Small intestine (tissue), 7 donors: ENCODE measurements around the gene GPR161. TPM values are rescaled to one million over a fixed set of nuclear protein-coding genes. Genes with fewer than 3 reads are reported as not detected.
A peak's percentile ranks its signal among the peaks of the same experiment; 100 is the strongest.
"Not testable (repeated sequence)": the region's sequence is repeated elsewhere in the genome, so short reads cannot be mapped to it uniquely, and the experiment has no call there.

Experiments used
- DNase-seq, 2 donors: peaks; one replicate each; pipeline versions ENCODE4 v3.0.0 to v3.0.0-alpha.2; 2013
- FAIRE-seq: peaks from 2 replicates; lab custom pipeline; 2012; peaks lifted over from hg19 to GRCh38; lab: Jason Lieb, UNC
- H3K27ac ChIP-seq, 3 donors: one replicate each; pipeline ENCODE4 v1.5.1; 2013; ENCODE audit warnings: low read length in 2 of 3, mild to moderate bottlenecking in 2 of 3, control low read depth in 1 of 3, inconsistent platforms in 1 of 3, low read depth in 1 of 3, moderate library complexity in 1 of 3
- H3K27me3 ChIP-seq, 3 donors: one replicate each; pipeline ENCODE4 v1.6.1; 2013; ENCODE audit warnings: low read length in 3 of 3, inconsistent platforms in 1 of 3; ENCODE audit not compliant: control insufficient read depth in 3 of 3, insufficient read depth in 3 of 3
- H3K36me3 ChIP-seq, 3 donors: one replicate each; pipeline ENCODE4 v1.6.1; 2013; ENCODE audit warnings: low read length in 3 of 3, inconsistent platforms in 1 of 3, low read depth in 1 of 3, mild to moderate bottlenecking in 1 of 3, moderate library complexity in 1 of 3; ENCODE audit not compliant: control insufficient read depth in 3 of 3, insufficient read depth in 2 of 3
- H3K4me1 ChIP-seq, 3 donors: one replicate each; pipeline ENCODE4 v1.6.1; 2013; ENCODE audit warnings: low read length in 2 of 3, inconsistent platforms in 1 of 3, low read depth in 1 of 3, mild to moderate bottlenecking in 1 of 3, moderate library complexity in 1 of 3; ENCODE audit not compliant: control insufficient read depth in 3 of 3, insufficient read depth in 2 of 3
- H3K4me3 ChIP-seq, 3 donors: one replicate each; pipeline ENCODE4 v1.5.1; 2013; ENCODE audit warnings: low read length in 3 of 3, control low read depth in 1 of 3, inconsistent platforms in 1 of 3, low read depth in 1 of 3, mild to moderate bottlenecking in 1 of 3, moderate library complexity in 1 of 3
- H3K9me3 ChIP-seq, 2 donors: one replicate each; pipeline ENCODE4 v1.6.1; 2013; ENCODE audit warnings: low read depth in 1 of 2, low read length in 1 of 2; ENCODE audit not compliant: control insufficient read depth in 2 of 2, insufficient read depth in 1 of 2
- WGBS, 3 donors: extraction: QIAGEN DNeasy Blood & Tissue Kit; methylation state at CpG; one replicate each; pipeline ENCODE4 v1.1.7; 2013; 5-methylcytosine and 5-hydroxymethylcytosine counted together
- polyA plus RNA-seq, 4 donors: library from polyadenylated mRNA; stranded (reverse) in 3 of 4; unstranded in 1 of 4; fragments of 200-250 nt in 3 of 4; fragments of 120-200 nt in 1 of 4; gene quantifications; one replicate each; pipeline versions ENCODE4 v1.2.1 to v1.2.3, GENCODE V29; 2013
- donor health status: healthy with polysubstance abuse.
- donor health status: control.
- donor health status: control.
- donor health status: Bipolar disorder and iron deficiency.
- donor health status: healthy.

Gene GPR161
- polyA plus RNA-seq, 4 donors: under 0.01 to 4.1 (median 1.9) TPM

DNA sequence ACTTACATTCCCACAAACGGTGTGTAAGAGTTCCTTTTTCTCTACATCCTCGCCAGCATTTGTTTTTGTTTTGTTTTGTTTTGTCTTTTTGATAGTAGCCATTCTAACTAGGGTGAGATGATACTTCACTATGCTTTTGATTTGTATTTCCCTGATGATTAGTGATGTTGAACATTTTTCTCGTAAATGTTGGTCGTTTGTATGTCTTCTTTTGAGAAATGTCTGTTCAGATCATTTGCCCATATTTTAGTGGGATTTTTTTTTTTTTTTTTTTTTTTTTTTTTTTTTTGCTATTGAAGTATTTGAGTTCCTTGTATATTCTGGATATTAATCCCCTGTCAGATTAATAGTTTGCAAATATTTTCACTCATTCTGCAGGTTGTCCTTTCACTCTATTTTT, 19.2 kb upstream of the GPR161 start:
- no peak for DNase-seq
- H3K9me3 ChIP-seq: peaks cover 0 to 3% of the 10 kb centered on the region in 2 donors
- H3K36me3 ChIP-seq: no peaks in the 10 kb centered on the region
- WGBS, 3 donors: 63 to 80% (median 73%) methylated on average over 4 of the region's 4 CpGs
- H3K27ac ChIP-seq: no peak overlapping the region
- H3K27me3 ChIP-seq: no peaks in the 10 kb centered on the region
- no peak overlapping the region for H3K4me3 ChIP-seq
- no peak for FAIRE-seq
- no peaks in the 10 kb centered on the region for H3K4me1 ChIP-seq

DNA sequence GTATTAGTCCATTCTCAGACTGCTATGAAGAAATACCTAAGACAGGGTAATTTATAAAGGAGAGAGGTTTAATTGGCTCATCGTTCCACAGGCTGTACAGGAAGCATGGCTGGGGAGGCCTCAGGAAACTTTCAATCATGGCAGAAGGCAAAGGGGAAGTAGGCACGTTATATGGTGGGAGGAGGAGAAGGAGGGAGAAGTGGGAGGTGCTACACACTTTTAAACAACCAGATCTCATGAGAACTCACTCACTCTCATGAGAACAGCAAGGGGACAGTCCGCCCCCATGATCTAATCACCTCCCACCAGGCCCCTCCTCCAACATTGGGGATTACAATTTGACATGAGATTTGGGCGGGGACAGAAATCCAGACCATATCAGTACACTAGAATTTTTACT, 18.0 kb upstream of the GPR161 start:
- WGBS, 3 donors: 62 to 66% (median 66%) methylated on average over 4 of the region's 4 CpGs
- H3K4me1 ChIP-seq, FAIRE-seq: not testable (repeated sequence)

GRCh38 chr1:168151935-168152334, 15.2 kb upstream of the GPR161 start:
- no peaks in the 10 kb centered on the region for H3K9me3 ChIP-seq
- no peaks in the 10 kb centered on the region for H3K4me1 ChIP-seq
- WGBS, 3 donors: 90 to 95% (median 93%) methylated on average over 4 of the region's 4 CpGs
- no peaks in the 10 kb centered on the region for H3K36me3 ChIP-seq
- H3K27ac ChIP-seq: no peak overlapping the region
- no peak for FAIRE-seq
- H3K4me3 ChIP-seq: no peak overlapping the region
- no peak for DNase-seq
- no peaks in the 10 kb centered on the region for H3K27me3 ChIP-seq

More for the DNA sequence above, 18.0 kb upstream of the GPR161 start:
- not testable (repeated sequence) for DNase-seq, H3K27ac ChIP-seq, H3K27me3 ChIP-seq, H3K9me3 ChIP-seq, H3K4me3 ChIP-seq, H3K36me3 ChIP-seq

DNA sequence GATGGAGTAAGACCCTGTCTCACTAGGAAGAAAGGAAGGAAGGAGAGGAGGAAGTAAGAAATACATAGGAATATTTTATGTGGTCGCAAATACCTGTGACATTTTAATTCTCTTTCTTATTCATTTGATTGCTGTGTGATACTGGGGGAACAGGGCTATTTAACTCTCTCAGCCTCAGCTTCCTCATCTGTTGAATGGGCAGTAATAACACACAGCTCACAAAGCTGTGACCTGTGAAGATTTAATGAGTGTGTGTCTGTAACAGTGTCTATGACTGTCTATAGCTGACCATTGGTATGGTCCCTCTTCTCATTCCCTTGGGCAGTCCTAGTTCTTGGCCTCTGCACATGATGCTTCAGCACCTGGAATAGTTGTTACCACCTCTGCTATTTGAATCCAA, 13.6 kb upstream of the GPR161 start:
- H3K9me3 ChIP-seq: no peaks in the 10 kb centered on the region
- DNase-seq (no peak), FAIRE-seq (no peak)
- H3K27ac ChIP-seq: no peak overlapping the region
- no peaks in the 10 kb centered on the region for H3K36me3 ChIP-seq
- peaks cover 0 to 4% (median 0%) of the 10 kb centered on the region in 3 donors for H3K4me1 ChIP-seq
- no peak overlapping the region for H3K4me3 ChIP-seq
- H3K27me3 ChIP-seq: no peaks in the 10 kb centered on the region
- 96 to 100% (median 100%) methylated on average over 1 of the region's 1 CpG for WGBS, 3 donors

GRCh38 chr1:168148916-168149315, 12.2 kb upstream of the GPR161 start:
- FAIRE-seq (peak; percentile 75), DNase-seq (no peak)
- no peaks in the 10 kb centered on the region for H3K27me3 ChIP-seq
- H3K27ac ChIP-seq: no peak overlapping the region
- H3K4me1 ChIP-seq: peaks cover 0 to 4% (median 0%) of the 10 kb centered on the region in 3 donors
- no peak overlapping the region for H3K4me3 ChIP-seq
- H3K9me3 ChIP-seq: no peaks in the 10 kb centered on the region
- 50 to 79% (median 64%) methylated on average over 4 of the region's 4 CpGs for WGBS, 3 donors
- H3K36me3 ChIP-seq: no peaks in the 10 kb centered on the region

DNA sequence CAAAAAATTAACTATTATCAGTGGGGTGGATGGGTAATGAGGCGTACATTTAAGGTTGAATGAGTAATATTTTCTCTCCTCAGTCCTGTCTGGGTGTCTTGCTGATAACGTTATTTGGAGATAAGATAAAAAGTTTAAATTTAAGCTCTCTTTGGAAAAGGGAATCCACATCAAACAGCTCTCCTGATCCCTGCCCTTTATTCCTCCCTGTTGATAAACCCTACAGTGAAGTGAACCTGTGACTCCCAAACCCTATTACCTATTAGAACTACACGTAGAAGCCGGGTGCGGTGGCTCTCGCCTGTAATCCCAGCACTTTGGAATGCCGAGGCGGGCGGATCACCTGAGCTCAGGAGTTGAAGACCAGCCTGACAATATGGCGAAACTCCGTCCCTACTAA, 9.9 kb upstream of the GPR161 start:
- Histone ChIP-seq H3K9me3 (no peaks in the 10 kb centered on the region), H3K27me3 (no peaks in the 10 kb centered on the region), H3K27ac (peak overlapping the region in 1 of 3 donors; percentile 48), H3K4me3 (no peak overlapping the region), H3K36me3 (no peaks in the 10 kb centered on the region), H3K4me1 (peaks cover 0 to 4% (median 0%) of the 10 kb centered on the region in 3 donors)
- DNase-seq (peak; percentile 7 to 70), FAIRE-seq (no peak)
- 33 to 69% (median 47%) methylated on average over 11 of the region's 11 CpGs for WGBS, 3 donors

DNA sequence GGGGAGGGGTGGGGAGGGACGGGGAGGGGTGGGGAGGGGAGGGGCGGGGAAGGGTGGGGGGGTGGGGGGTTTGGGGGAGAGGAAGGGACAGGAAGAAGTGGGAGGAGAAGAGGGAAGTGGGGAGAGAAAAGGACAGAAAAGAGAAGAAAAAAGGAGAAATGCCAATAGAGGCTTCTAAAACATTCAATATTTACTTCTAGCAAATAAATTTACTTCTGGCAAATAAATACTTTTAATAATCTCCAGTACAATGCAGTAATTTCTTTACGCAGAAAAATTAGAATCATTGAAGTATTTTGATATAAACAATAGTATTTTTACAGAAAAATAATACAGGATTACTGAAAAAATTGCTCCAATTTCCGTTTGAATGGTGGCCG, 9.4 kb upstream of the GPR161 start:
- Histone ChIP-seq H3K27ac (peak overlapping the region in 1 of 3 donors; percentile 48), H3K27me3 (no peaks in the 10 kb centered on the region), H3K4me1 (peaks cover 0 to 4% (median 0%) of the 10 kb centered on the region in 3 donors), H3K9me3 (no peaks in the 10 kb centered on the region), H3K4me3 (no peak overlapping the region), H3K36me3 (no peaks in the 10 kb centered on the region)
- DNase-seq: no peak
- no peak for FAIRE-seq
- WGBS, 3 donors: 39 to 61% (median 56%) methylated on average over 3 of the region's 5 CpGs

DNA sequence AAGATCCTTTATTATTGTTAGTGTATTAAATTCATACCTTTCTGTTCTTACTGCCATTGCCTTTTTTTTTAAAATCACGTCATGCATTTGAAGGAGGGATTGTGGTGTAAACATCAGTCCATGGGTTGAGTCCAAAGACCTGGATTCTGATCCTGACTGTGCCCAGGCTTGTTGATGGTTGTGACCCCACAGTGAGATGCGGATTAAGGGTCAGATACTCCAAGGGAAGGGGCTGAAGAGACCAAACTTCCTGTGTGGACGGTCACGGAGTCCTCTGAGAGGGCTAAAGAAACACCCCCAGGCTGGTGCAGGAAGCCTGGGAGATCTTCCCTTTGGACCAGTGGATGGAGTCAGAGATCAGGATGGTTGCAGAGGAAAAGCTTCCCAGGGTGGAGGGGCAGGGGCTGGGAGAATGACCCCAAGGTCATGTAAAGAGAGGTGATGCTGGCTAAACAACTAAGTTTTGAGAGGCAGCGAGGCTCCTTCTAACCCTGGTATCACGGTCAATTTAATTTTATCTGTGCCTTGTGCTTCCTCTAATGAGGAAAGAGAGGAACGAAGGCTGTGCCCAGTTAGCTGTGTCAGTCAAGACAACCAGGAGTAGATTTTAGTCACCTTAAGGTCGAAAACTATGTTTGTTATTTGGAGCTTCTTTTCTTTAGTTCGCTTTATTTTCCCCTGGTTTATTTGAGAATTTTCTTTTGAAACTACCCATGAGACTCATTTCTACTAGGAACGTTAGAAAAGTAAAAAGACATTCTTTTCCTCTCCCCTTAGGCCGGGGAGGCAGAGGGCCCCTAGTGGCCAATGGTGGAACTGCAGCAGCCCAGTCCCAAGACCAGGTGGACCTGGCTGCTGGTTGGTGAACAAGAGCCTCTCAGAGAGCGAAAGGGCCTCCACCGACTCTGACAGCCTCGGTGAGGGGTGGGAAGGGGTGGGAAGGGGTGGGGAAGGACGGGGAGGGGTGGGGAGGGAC, 8.7 kb upstream of the GPR161 start:
- FAIRE-seq: no peak

More for the DNA sequence above, 8.7 kb upstream of the GPR161 start:
- peaks cover 0 to 4% (median 0%) of the 10 kb centered on the region in 3 donors for H3K4me1 ChIP-seq
- H3K4me3 ChIP-seq: no peak overlapping the region
- no peaks in the 10 kb centered on the region for H3K9me3 ChIP-seq
- peak; percentile 79 to 93 for DNase-seq
- 24 to 33% (median 27%) methylated on average over 11 to 14 of the region's 15 CpGs for WGBS, 3 donors
- H3K27me3 ChIP-seq: no peaks in the 10 kb centered on the region
- no peaks in the 10 kb centered on the region for H3K36me3 ChIP-seq
- H3K27ac ChIP-seq: no peak overlapping the region
